PC-9 (cell line): ENCODE measurements around the gene SECTM1. TPM values are rescaled to one million over a fixed set of nuclear protein-coding genes. Genes with fewer than 3 reads are reported as not detected.

ENCODE experiments used
- BruUV-seq: library from RNA; stranded (reverse); fragments of 400-500 nt; replicated peaks from 2 replicates; lab custom pipeline; 2021; lab: Mats Ljungman, UMichigan
- CTCF ChIA-PET: fragments of 300-600 bp; sonication (Branson Sonifier 250); formaldehyde crosslinking; loops from one replicate; lab custom pipeline; 2022; ENCODE audit warnings: antibody characterized with exemption; lab: Charles Lee
- POLR2A ChIA-PET: fragments of 300-600 bp; sonication (Branson Sonifier 250); formaldehyde crosslinking; loops from one replicate; lab custom pipeline; 2022; ENCODE audit warnings: antibody characterized with exemption; ENCODE audit not compliant: unreplicated experiment; lab: Charles Lee
- DNase-seq, 2 experiments: peaks; one replicate each; pipeline versions ENCODE4 v3.0.0 to v3.0.0-alpha.2; 2015 to 2022; ENCODE audit warnings: mixed read lengths in 1 of 2
- H2AFZ ChIP-seq: fragments of 200-600 bp; sonication (generic); 2 replicates; pipeline ENCODE4 v1.8.1; 2017; ENCODE audit warnings: antibody characterized with exemption
- H3F3A ChIP-seq: fragments of 200-600 bp; sonication (generic); 2 replicates; pipeline ENCODE4 v1.8.1; 2017; ENCODE audit warnings: antibody characterized with exemption, mild to moderate bottlenecking, low read depth; ENCODE audit not compliant: insufficient read depth
- H3K27ac ChIP-seq: fragments of 200-600 bp; sonication (generic); 2 replicates; pipeline ENCODE4 v1.6.1; 2016; ENCODE audit warnings: mixed run types
- H3K27me3 ChIP-seq: fragments of 200-600 bp; sonication (generic); 2 replicates; pipeline ENCODE4 v1.6.1; 2016; ENCODE audit warnings: low read depth, mixed run types; ENCODE audit not compliant: insufficient read depth
- H3K36me3 ChIP-seq: fragments of 200-600 bp; sonication (generic); 2 replicates; pipeline ENCODE4 v1.6.1; 2016; ENCODE audit warnings: low read depth, mixed run types
- H3K4me1 ChIP-seq: fragments of 200-600 bp; sonication (generic); replicated peaks from 2 replicates; pipeline ENCODE4 v1.6.1; 2016; ENCODE audit warnings: mixed run types; ENCODE audit not compliant: insufficient read depth
- H3K4me2 ChIP-seq: fragments of 200-600 bp; sonication (generic); 2 replicates; pipeline ENCODE4 v1.6.1; 2017; ENCODE audit warnings: mixed run types
- H3K4me3 ChIP-seq: fragments of 200-600 bp; sonication (generic); 2 replicates; pipeline ENCODE4 v1.6.1; 2016; ENCODE audit warnings: mixed run types
- H3K79me2 ChIP-seq: fragments of 200-600 bp; sonication (generic); 2 replicates; pipeline ENCODE4 v1.6.1; 2017; ENCODE audit warnings: low read depth, mixed run types
- H3K9me2 ChIP-seq: fragments of 200-600 bp; sonication (generic); 2 replicates; pipeline ENCODE4 v1.8.1; 2017; ENCODE audit warnings: mild to moderate bottlenecking; ENCODE audit not compliant: insufficient read depth
- H3K9me3 ChIP-seq: fragments of 200-600 bp; sonication (generic); 2 replicates; pipeline ENCODE4 v1.8.1; 2016; ENCODE audit warnings: low read depth; ENCODE audit not compliant: insufficient read depth
- H4K20me1 ChIP-seq: fragments of 200-600 bp; sonication (generic); 2 replicates; pipeline ENCODE4 v1.8.1; 2017; ENCODE audit not compliant: insufficient read depth
- EZH2 ChIP-seq: fragments of 200-600 bp; sonication (generic); IDR thresholded peaks from 2 replicates; pipeline ENCODE4 v1.8.0; 2017; ENCODE audit warnings: antibody characterized with exemption, low read depth
- intact Hi-C: fragments of 100-400 bp; cut with micrococcal nuclease; formaldehyde crosslinking; loops from one replicate; pipeline ENCODE4 v1.10.0; 2022; ENCODE audit not compliant: unreplicated experiment
- total RNA-seq: library from RNA; stranded (reverse); gene quantifications from 2 replicates; pipeline ENCODE4 v1.2.3, GENCODE V29; 2021
- TF ChIP-seq, protein P1 (sequence below): fragments of 200-600 bp; sonication (generic); conservative IDR thresholded peaks from 2 replicates; pipeline ENCODE4 v1.6.1; 2017; ENCODE audit warnings: mixed run types, antibody characterized with exemption, mild to moderate bottlenecking, moderate library complexity

Gene SECTM1
- total RNA-seq, 1 experiment from 2014 or later: 3.6 TPM

- Histone ChIP-seq H2AFZ (no peak overlapping the region), H3K9me2 (no peaks in the 10 kb centered on the region), H4K20me1 (no peaks in the 10 kb centered on the region), H3K9me3 (no peaks in the 10 kb centered on the region), H3F3A (no peaks in the 10 kb centered on the region; the same call in 1 of the 2 replicates), H3K27me3 (no peaks in the 10 kb centered on the region), H3K4me2 (no peak overlapping the region), H3K27ac (no peak overlapping the region), H3K79me2 (no peaks in the 10 kb centered on the region), H3K4me3 (no peak overlapping the region), H3K4me1 (no peaks in the 10 kb centered on the region), H3K36me3 (no peaks in the 10 kb centered on the region)
- BruUV-seq: no TSS peak
- TF ChIP-seq, protein P1, sequence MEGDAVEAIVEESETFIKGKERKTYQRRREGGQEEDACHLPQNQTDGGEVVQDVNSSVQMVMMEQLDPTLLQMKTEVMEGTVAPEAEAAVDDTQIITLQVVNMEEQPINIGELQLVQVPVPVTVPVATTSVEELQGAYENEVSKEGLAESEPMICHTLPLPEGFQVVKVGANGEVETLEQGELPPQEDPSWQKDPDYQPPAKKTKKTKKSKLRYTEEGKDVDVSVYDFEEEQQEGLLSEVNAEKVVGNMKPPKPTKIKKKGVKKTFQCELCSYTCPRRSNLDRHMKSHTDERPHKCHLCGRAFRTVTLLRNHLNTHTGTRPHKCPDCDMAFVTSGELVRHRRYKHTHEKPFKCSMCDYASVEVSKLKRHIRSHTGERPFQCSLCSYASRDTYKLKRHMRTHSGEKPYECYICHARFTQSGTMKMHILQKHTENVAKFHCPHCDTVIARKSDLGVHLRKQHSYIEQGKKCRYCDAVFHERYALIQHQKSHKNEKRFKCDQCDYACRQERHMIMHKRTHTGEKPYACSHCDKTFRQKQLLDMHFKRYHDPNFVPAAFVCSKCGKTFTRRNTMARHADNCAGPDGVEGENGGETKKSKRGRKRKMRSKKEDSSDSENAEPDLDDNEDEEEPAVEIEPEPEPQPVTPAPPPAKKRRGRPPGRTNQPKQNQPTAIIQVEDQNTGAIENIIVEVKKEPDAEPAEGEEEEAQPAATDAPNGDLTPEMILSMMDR: no peak
- TF ChIP-seq EZH2: no peak
- DNase-seq: no peak
- POLR2A ChIA-PET: no interaction called here
- intact Hi-C loops: loop anchor here (5.0 to 10.0 kb wide), 5 partner anchors 61 to 534 kb away; no protein-coding TSS in a partner anchor
- CTCF ChIA-PET: interaction anchor here (0.6 to 1.2 kb wide), 2 partner anchors 185 to 739 kb away, joined by 3 to 6 read pairs; no protein-coding TSS in a partner anchor
Observed at GRCh38 chr17:82351254-82351712, 17.7 kb upstream of the SECTM1 start.

DNA sequence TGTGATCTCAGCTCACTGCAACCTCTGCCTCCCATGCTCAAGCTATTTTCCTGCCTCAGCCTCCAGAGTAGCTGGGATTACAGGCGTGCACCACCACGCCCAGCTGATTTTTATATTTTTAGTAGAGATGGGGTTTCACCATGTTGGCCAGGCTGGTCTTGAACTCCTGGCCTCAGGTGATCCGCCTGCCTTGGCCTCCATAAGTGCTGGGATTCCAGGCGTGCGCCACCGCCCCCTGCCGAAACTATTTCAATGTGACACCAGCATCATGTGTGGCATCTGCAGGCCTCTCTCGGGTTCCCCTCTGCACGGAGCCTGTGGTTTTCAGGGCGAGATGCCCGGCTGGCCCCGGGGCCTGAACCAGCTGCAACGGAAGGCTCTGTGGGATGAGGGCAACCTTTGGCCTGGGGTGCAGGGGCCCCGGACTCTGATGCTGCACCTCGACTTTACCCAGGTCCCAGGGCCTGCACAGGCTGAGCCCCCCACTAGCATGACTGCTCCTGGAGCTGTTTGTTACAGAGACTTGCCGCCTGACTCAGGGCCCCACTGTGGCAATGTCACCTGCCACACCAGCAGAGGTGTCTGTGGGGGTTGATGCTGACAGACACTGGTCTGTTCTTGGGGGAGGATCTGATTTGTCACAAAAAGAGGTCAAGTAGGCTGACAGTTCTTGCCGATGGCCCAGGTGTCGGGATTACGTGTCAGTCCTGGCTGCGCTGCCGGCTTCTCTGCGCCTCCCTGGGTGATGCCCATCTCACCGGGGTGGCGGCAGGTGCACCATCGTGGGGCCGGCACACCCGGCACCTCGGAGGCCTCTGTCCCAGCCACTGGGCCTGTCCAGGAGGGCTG, 16.8 kb upstream of the SECTM1 start:
- Histone ChIP-seq H4K20me1 (no peaks in the 10 kb centered on the region), H3K4me3 (no peak overlapping the region), H3K79me2 (no peaks in the 10 kb centered on the region), H3K36me3 (no peaks in the 10 kb centered on the region), H3F3A (no peaks in the 10 kb centered on the region; the same call in 1 of the 2 replicates), H3K9me2 (no peaks in the 10 kb centered on the region), H3K9me3 (no peaks in the 10 kb centered on the region), H3K27ac (no peak overlapping the region), H3K27me3 (no peaks in the 10 kb centered on the region), H2AFZ (no peak overlapping the region), H3K4me2 (no peak overlapping the region), H3K4me1 (no peaks in the 10 kb centered on the region)
- TF ChIP-seq EZH2: no peak
- TF ChIP-seq, protein P1: peak; percentile 21; the same call in 1 of the 2 replicates
- DNase-seq: peak in 1 of 2 experiments; percentile 43
- no TSS peak for BruUV-seq
- intact Hi-C loops: loop anchor here (5.0 to 10.0 kb wide), 5 partner anchors 62 to 534 kb away; no protein-coding TSS in a partner anchor
- ChIA-PET POLR2A (no interaction called here), CTCF (interaction anchor here (0.6 to 1.2 kb wide), 2 partner anchors 170 to 185 kb away, joined by 3 read pairs; no protein-coding TSS in a partner anchor)

- no peak overlapping the region for H3K27ac ChIP-seq
Observed at GRCh38 chr17:82349287-82349701, 15.7 kb upstream of the SECTM1 start.

More at GRCh38 chr17:82349287-82349701, 15.7 kb upstream of the SECTM1 start:
- no peak for DNase-seq
- CTCF ChIA-PET: interaction anchor here (0.6 kb wide), 1 partner anchor 172 kb away, joined by 3 read pairs; no protein-coding TSS in a partner anchor
- no peaks in the 10 kb centered on the region for H3K27me3 ChIP-seq
- POLR2A ChIA-PET: no interaction called here
- H4K20me1 ChIP-seq: no peaks in the 10 kb centered on the region
- H2AFZ ChIP-seq: no peak overlapping the region
- no peaks in the 10 kb centered on the region for H3K9me3 ChIP-seq
- intact Hi-C loops: no loop called here
- BruUV-seq: no TSS peak
- H3K79me2 ChIP-seq: no peaks in the 10 kb centered on the region
- no peaks in the 10 kb centered on the region for H3F3A ChIP-seq
- H3K4me2 ChIP-seq: no peak overlapping the region
- no peak for TF ChIP-seq EZH2
- TF ChIP-seq, protein P1: no peak
- H3K4me1 ChIP-seq: no peaks in the 10 kb centered on the region
- H3K4me3 ChIP-seq: no peak overlapping the region
- no peaks in the 10 kb centered on the region for H3K9me2 ChIP-seq
- no peaks in the 10 kb centered on the region for H3K36me3 ChIP-seq
